ENCODE data around the gene CPLANE1. TPM values are rescaled to one million over a fixed set of nuclear protein-coding genes. Genes with fewer than 3 reads are reported as not detected.
"Not testable (repeated sequence)": the region's sequence is repeated elsewhere in the genome, so short reads cannot be mapped to it uniquely, and the experiment has no call there.

CPLANE1 gene
- polyA plus RNA-seq, 3 donors from 2014 or later, result 1.1 to 4.2 (median 2.0) TPM

GRCh38 chr5:37135312-37135711 lies 113.9 kb downstream of the CPLANE1 start:
- H3K36me3 Mint-ChIP-seq, result peaks cover 34 to 55% (median 43%) of the 10 kb centered on the region in 3 donors
- H3K9me3 Mint-ChIP-seq; DNase-seq; H3K4me3 Mint-ChIP-seq; H3K27ac Mint-ChIP-seq; H3K27me3 Mint-ChIP-seq (ENCODE audit: low read depth in 3 of 3); H3K4me1 Mint-ChIP-seq: not testable (repeated sequence)

- H3K36me3 Mint-ChIP-seq, result peaks cover 40 to 65% (median 56%) of the 10 kb centered on the region in 3 donors
- no peak overlapping the region for H3K27ac Mint-ChIP-seq
- no peaks in the 10 kb centered on the region for H3K9me3 Mint-ChIP-seq
- DNase-seq, result no peak
- H3K4me1 Mint-ChIP-seq, result no peaks in the 10 kb centered on the region
- H3K4me3 Mint-ChIP-seq, result no peak overlapping the region
- H3K27me3 Mint-ChIP-seq (ENCODE audit: low read depth in 3 of 3), result peaks cover 0 to 2% (median 0%) of the 10 kb centered on the region in 3 donors
Measured at GRCh38 chr5:37133939-37134338, 115.2 kb downstream of the CPLANE1 start.

GRCh38 chr5:37132646-37133045 lies 116.5 kb downstream of the CPLANE1 start:
- no peak for DNase-seq
- peaks cover 36 to 66% (median 56%) of the 10 kb centered on the region in 3 donors for H3K36me3 Mint-ChIP-seq
- H3K27ac Mint-ChIP-seq, result no peak overlapping the region
- H3K27me3 Mint-ChIP-seq (ENCODE audit: low read depth in 3 of 3), result peaks cover 0 to 2% (median 0%) of the 10 kb centered on the region in 3 donors
- no peaks in the 10 kb centered on the region for H3K9me3 Mint-ChIP-seq
- no peaks in the 10 kb centered on the region for H3K4me1 Mint-ChIP-seq
- no peak overlapping the region for H3K4me3 Mint-ChIP-seq

- Mint-ChIP-seq H3K27me3 (ENCODE audit: low read depth in 3 of 3) (peaks cover 0 to 1% (median 0%) of the 10 kb centered on the region in 3 donors), H3K36me3 (peaks cover 19 to 32% (median 20%) of the 10 kb centered on the region in 3 donors), H3K9me3 (no peaks in the 10 kb centered on the region), H3K27ac (no peak overlapping the region), H3K4me3 (no peak overlapping the region), H3K4me1 (no peaks in the 10 kb centered on the region)
- no peak for DNase-seq
Measured at GRCh38 chr5:37121465-37121864, 127.7 kb downstream of the CPLANE1 start.

GRCh38 chr5:37121027-37121426 lies 128.1 kb downstream of the CPLANE1 start:
- Mint-ChIP-seq H3K27me3 (ENCODE audit: low read depth in 3 of 3) (peaks cover 0 to 1% (median 0%) of the 10 kb centered on the region in 3 donors), H3K4me1 (no peaks in the 10 kb centered on the region), H3K9me3 (no peaks in the 10 kb centered on the region), H3K27ac (peak overlapping the region in 1 of 6 donors; percentile 31), H3K36me3 (peaks cover 17 to 34% (median 20%) of the 10 kb centered on the region in 3 donors), H3K4me3 (no peak overlapping the region)
- DNase-seq, result no peak

- H3K27ac Mint-ChIP-seq, result no peak overlapping the region
- no peak overlapping the region for H3K4me3 Mint-ChIP-seq
- no peaks in the 10 kb centered on the region for H3K9me3 Mint-ChIP-seq
- no peaks in the 10 kb centered on the region for H3K4me1 Mint-ChIP-seq
- peaks cover 14 to 32% (median 17%) of the 10 kb centered on the region in 3 donors for H3K36me3 Mint-ChIP-seq
- peaks cover 0 to 1% (median 0%) of the 10 kb centered on the region in 3 donors for H3K27me3 Mint-ChIP-seq (ENCODE audit: low read depth in 3 of 3)
- DNase-seq, result no peak
Measured at GRCh38 chr5:37120270-37120669, 128.9 kb downstream of the CPLANE1 start.

GRCh38 chr5:37116359-37116758 lies 132.8 kb downstream of the CPLANE1 start:
- Mint-ChIP-seq H3K27me3 (ENCODE audit: low read depth in 3 of 3) (peaks cover 0 to 8% (median 0%) of the 10 kb centered on the region in 3 donors), H3K4me1 (peaks cover 20 to 23% of the 10 kb centered on the region in 2 donors), H3K36me3 (peaks cover 19 to 41% (median 26%) of the 10 kb centered on the region in 3 donors), H3K9me3 (no peaks in the 10 kb centered on the region), H3K4me3 (no peak overlapping the region), H3K27ac (no peak overlapping the region)
- DNase-seq, result no peak

- Mint-ChIP-seq H3K4me3 (peak overlapping the region; percentile 75 to 90 (median 78)), H3K36me3 (peaks cover 18 to 38% (median 27%) of the 10 kb centered on the region in 3 donors), H3K9me3 (no peaks in the 10 kb centered on the region), H3K27me3 (ENCODE audit: low read depth in 3 of 3) (peaks cover 0 to 8% (median 3%) of the 10 kb centered on the region in 3 donors), H3K27ac (peak overlapping the region; percentile 48 to 84 (median 61)), H3K4me1 (peaks cover 24 to 27% of the 10 kb centered on the region in 2 donors)
- DNase-seq, result peak in 1 of 3 donors; percentile 0
Measured at GRCh38 chr5:37112383-37112991, 136.7 kb downstream of the CPLANE1 start.

- Mint-ChIP-seq H3K27me3 (ENCODE audit: low read depth in 3 of 3) (peaks cover 0 to 8% (median 3%) of the 10 kb centered on the region in 3 donors), H3K9me3 (no peaks in the 10 kb centered on the region), H3K4me3 (peak overlapping the region; percentile 75 to 90 (median 78)), H3K4me1 (peaks cover 24 to 27% of the 10 kb centered on the region in 2 donors), H3K36me3 (peaks cover 21 to 36% (median 28%) of the 10 kb centered on the region in 3 donors), H3K27ac (peak overlapping the region; percentile 49 to 84 (median 65))
- peak; percentile 52 to 63 (median 56) for DNase-seq
Measured at GRCh38 chr5:37111426-37112382, 137.5 kb downstream of the CPLANE1 start.

- Mint-ChIP-seq H3K27me3 (ENCODE audit: low read depth in 3 of 3) (peaks cover 0 to 8% (median 3%) of the 10 kb centered on the region in 3 donors), H3K36me3 (peaks cover 20 to 36% (median 34%) of the 10 kb centered on the region in 3 donors), H3K27ac (peak overlapping the region in 2 of 6 donors; percentile 5 to 29), H3K4me1 (peaks cover 24 to 27% of the 10 kb centered on the region in 2 donors), H3K9me3 (no peaks in the 10 kb centered on the region), H3K4me3 (peak overlapping the region in 1 of 5 donors; percentile 55)
- no peak for DNase-seq
Measured at GRCh38 chr5:37110135-37110534, 139.0 kb downstream of the CPLANE1 start.

- Mint-ChIP-seq H3K27ac (peak overlapping the region in 2 of 6 donors; percentile 1 to 47), H3K4me1 (peaks cover 24 to 27% of the 10 kb centered on the region in 2 donors), H3K36me3 (peaks cover 16 to 38% (median 36%) of the 10 kb centered on the region in 3 donors), H3K27me3 (ENCODE audit: low read depth in 3 of 3) (peaks cover 0 to 8% (median 3%) of the 10 kb centered on the region in 3 donors), H3K9me3 (no peaks in the 10 kb centered on the region), H3K4me3 (no peak overlapping the region)
- DNase-seq, result no peak
Measured at GRCh38 chr5:37109338-37109737, 139.8 kb downstream of the CPLANE1 start.

- peaks cover 5 to 28% (median 11%) of the 10 kb centered on the region in 6 donors for H3K9me3 Mint-ChIP-seq
- H3K27ac Mint-ChIP-seq, result no peak overlapping the region
- H3K27me3 Mint-ChIP-seq (ENCODE audit: low read depth in 3 of 3), result peaks cover 2 to 6% (median 2%) of the 10 kb centered on the region in 3 donors
- no peak for DNase-seq
- H3K36me3 Mint-ChIP-seq, result peaks cover 35 to 64% (median 61%) of the 10 kb centered on the region in 3 donors
- no peak overlapping the region for H3K4me3 Mint-ChIP-seq
- H3K4me1 Mint-ChIP-seq, result no peaks in the 10 kb centered on the region
Measured at GRCh38 chr5:37103302-37103701, 145.9 kb downstream of the CPLANE1 start.

GRCh38 chr5:37099267-37099666 lies 149.9 kb downstream of the CPLANE1 start:
- not testable (repeated sequence) for DNase-seq; H3K4me1 Mint-ChIP-seq; H3K27me3 Mint-ChIP-seq (ENCODE audit: low read depth in 3 of 3); H3K4me3 Mint-ChIP-seq; H3K27ac Mint-ChIP-seq
- Mint-ChIP-seq H3K9me3 (peaks cover 5 to 34% (median 15%) of the 10 kb centered on the region in 6 donors), H3K36me3 (peaks cover 35 to 65% (median 63%) of the 10 kb centered on the region in 3 donors)
